SU-DHL-6 (cell line): ENCODE results near the gene RNF43.

ENCODE experiments used
- EZH2phosphoT487 ChIP-seq: fragments of 200-600 bp; sonication (generic), shearing (Covaris generic); conservative IDR thresholded peaks from 2 replicates; pipeline ENCODE4 v1.6.1; 2018; ENCODE audit warnings: mild to moderate bottlenecking, antibody characterized with exemption, low read length, moderate library complexity, mixed read lengths
- TF ChIP-seq, protein P1 (sequence below): fragments of 200-600 bp; sonication (generic); IDR thresholded peaks from one replicate; pipeline ENCODE4 v1.5.1; 2017; ENCODE audit warnings: antibody characterized with exemption, mild to moderate bottlenecking, low read length, moderate library complexity; ENCODE audit not compliant: insufficient read depth, poor library complexity, severe bottlenecking

- TF ChIP-seq, protein P1, sequence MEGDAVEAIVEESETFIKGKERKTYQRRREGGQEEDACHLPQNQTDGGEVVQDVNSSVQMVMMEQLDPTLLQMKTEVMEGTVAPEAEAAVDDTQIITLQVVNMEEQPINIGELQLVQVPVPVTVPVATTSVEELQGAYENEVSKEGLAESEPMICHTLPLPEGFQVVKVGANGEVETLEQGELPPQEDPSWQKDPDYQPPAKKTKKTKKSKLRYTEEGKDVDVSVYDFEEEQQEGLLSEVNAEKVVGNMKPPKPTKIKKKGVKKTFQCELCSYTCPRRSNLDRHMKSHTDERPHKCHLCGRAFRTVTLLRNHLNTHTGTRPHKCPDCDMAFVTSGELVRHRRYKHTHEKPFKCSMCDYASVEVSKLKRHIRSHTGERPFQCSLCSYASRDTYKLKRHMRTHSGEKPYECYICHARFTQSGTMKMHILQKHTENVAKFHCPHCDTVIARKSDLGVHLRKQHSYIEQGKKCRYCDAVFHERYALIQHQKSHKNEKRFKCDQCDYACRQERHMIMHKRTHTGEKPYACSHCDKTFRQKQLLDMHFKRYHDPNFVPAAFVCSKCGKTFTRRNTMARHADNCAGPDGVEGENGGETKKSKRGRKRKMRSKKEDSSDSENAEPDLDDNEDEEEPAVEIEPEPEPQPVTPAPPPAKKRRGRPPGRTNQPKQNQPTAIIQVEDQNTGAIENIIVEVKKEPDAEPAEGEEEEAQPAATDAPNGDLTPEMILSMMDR: no peak
- no peak for TF ChIP-seq EZH2phosphoT487
Observed at GRCh38 chr17:58420827-58421226, 3.5 kb upstream of the RNF43 start.
